Retinal pigment epithelial cell (primary cell): ENCODE data around the gene PSMG4.
A peak's percentile ranks its signal among the peaks of the same experiment; 100 is the strongest.

Experiments
- DNase-seq: peaks from one replicate; pipeline ENCODE4 v3.0.0-alpha.2; 2010; ENCODE audit warnings: low read depth
- H3K4me3 ChIP-seq: 2 replicates; pipeline ENCODE4 v1.5.1; 2011; ENCODE audit warnings: mild to moderate bottlenecking, low read length, control low read depth, moderate library complexity
- TF ChIP-seq, protein P1 (sequence below): conservative IDR thresholded peaks from 2 replicates; pipeline ENCODE4 v1.5.1; 2011; ENCODE audit warnings: low read depth, low read length, control low read depth, inconsistent platforms

Gene PSMG4

DNA sequence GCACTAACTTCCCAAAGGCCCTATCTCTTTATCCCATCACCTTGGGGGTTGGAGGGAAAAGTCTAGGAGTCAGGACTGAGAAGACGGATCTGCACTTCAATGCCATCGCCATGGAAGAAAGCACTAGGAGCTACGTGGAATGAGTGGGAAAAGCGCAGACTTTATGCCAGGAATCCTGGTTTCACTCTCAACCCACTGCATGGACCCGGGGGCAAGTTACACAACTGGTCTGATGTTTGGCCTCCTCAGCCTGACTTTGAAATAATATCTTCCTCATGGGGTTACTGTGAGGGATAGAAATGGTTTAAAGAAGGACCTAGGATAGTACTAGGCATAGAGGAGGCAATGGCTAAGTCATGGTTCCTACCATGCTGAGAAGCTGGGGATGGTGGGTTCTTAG lies 13.5 kb upstream of the PSMG4 start:
- no peak overlapping the region for H3K4me3 ChIP-seq
- TF ChIP-seq, protein P1, sequence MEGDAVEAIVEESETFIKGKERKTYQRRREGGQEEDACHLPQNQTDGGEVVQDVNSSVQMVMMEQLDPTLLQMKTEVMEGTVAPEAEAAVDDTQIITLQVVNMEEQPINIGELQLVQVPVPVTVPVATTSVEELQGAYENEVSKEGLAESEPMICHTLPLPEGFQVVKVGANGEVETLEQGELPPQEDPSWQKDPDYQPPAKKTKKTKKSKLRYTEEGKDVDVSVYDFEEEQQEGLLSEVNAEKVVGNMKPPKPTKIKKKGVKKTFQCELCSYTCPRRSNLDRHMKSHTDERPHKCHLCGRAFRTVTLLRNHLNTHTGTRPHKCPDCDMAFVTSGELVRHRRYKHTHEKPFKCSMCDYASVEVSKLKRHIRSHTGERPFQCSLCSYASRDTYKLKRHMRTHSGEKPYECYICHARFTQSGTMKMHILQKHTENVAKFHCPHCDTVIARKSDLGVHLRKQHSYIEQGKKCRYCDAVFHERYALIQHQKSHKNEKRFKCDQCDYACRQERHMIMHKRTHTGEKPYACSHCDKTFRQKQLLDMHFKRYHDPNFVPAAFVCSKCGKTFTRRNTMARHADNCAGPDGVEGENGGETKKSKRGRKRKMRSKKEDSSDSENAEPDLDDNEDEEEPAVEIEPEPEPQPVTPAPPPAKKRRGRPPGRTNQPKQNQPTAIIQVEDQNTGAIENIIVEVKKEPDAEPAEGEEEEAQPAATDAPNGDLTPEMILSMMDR: no peak
- no peak for DNase-seq

DNA sequence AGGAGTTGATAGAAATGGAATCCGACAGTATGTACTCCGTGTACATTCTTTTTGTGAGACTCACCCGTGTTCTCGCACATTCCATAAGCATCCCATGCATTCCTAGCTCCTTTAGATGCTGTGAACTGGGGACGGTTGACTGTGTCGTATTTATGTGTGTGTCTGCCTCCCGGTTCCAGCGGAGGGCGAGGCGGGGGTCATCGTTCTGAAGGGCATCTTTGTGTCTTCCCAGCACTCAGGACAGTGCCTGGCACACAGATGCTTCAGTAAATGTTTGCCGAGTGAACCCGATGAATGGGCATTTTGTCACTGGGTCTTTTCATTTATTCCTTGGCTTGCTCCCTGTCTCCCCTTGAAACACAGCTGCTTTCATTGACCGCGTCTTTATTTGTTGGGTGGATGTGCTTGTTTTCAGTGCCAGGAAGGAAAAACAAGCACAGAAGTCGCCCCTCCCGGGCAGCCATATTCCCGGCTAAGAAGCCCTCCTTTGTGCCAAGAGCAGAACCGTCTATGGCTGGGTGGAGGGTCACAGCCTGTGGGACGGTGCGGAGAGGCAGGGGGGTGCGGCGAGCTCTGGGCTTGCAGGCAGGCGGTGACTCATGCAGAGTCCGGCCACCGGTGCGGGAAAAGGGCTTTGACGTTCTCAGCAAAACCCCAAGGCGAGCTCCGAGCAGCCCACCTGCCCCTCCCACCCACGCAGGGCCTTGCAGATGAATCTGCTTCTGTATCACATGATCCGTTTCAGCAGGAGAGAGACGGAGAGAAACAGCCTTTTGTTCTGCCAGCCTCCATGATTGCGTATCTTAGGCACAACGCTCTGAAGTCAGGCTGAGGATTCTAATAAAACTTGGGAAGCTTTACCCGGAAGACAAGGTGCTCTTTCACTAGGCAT lies 11.2 kb upstream of the PSMG4 start:
- TF ChIP-seq, protein P1: peak; percentile 5
- H3K4me3 ChIP-seq: peak overlapping the region; percentile 51
- DNase-seq: peak; percentile 92

DNA sequence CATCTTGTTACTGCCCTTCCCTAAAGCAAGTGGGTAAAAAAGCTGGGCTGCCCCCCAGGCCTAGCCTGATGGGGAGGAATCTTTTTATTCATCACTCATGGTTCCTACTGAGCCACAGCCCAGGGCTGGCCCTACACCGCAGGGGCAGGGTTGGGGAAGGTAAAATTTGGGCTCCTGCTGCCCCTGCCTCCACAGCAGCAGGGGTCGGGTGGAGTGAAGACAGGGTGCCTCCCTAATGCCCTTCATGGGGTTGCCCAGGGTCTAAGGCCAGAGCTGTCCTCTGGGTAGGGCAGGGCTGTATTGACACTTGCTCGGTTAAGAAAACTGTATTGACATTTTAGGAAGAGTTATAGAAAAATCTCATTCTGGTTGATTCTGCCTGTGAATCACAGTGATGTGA lies 8.9 kb upstream of the PSMG4 start:
- H3K4me3 ChIP-seq: no peak overlapping the region
- TF ChIP-seq, protein P1: no peak
- DNase-seq: no peak

DNA sequence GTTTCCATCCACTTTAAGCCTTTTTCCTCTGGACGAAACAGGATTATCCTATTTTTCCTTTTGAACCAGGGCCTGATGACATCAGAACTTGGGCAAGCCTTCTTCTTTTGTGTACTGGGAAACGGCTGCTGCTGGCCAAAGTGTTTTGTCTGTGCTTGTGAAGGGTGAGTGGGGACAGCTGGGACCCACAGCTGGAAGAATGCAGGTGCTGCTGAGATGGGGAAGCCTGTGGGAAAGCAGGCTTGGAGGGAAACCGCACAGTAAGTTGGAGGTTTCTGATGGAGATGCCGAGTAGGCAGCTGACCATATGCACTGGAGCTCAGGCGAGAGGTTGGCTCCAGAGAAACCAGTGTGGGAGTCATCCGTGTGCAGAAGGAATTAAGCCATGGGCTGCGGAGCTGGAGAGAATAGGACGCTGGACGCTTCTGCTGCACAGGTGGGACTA lies 8.5 kb upstream of the PSMG4 start:
- DNase-seq: no peak
- no peak overlapping the region for H3K4me3 ChIP-seq
- TF ChIP-seq, protein P1: no peak

DNA sequence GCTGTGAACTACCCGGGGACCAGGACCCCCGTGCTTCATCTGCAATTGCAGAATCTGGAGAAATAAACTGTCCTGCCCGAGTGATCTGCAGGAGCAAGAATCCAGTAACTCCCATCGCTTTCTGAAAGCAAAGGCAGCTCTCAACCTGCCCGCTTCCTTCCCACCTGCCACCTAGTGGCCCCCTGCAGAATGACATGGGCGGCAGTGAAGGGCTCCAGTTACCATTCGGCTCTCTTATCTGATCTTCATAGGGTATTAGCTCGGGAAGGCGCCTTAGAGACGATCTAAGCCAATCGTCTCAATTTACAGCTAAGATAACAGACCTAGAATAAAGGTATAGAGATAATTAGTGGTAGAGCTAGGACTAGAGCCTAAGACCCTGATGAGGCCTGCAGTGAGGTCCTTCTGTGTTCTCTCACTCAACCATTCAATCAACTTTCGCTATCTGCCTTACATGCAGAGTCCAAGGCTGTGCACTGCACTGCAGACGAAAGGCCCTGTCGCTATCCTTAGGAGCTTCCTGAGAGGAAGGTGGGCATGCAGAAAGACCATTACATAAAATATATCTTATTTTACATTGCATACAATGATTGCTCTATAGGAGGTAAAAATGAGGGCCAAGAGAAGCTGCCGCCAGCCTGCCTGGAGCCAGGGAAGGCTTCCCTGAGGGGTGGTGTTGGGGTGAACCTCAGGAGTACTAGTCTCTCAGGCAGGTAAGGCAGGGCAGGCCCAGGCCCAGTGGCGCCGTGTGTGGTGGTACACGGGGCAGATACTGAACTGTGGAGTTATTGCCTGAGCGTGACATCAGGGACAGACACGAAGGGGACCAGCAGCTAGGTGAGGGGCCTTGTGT lies 7.1 kb upstream of the PSMG4 start:
- no peak overlapping the region for H3K4me3 ChIP-seq
- TF ChIP-seq, protein P1: peak; percentile 99
- peak; percentile 43 for DNase-seq

DNA sequence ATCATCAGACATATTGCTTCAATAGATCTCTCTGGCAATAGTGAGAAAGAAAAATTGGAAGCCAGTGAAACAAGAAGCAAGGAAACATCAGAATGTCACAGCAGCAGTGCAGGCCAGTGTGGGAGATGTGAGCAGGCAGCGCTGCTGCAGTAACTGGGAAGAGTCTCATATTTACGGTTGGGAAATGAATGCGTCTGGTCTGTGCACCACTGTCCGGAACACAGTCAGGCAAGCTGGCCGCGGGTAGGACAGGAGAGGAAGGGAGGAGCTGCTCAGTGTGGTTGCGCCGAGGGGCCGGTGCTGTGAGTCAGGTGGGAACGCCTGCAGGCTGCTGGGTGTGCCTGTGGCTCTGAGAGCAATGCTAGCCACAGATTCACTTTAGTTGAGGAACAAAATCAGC lies 6.4 kb upstream of the PSMG4 start:
- TF ChIP-seq, protein P1: no peak
- H3K4me3 ChIP-seq: no peak overlapping the region
- DNase-seq: no peak
